IPS-11a (cell line): ENCODE results near the gene LMO3.
"Not testable (repeated sequence)": the region's sequence is repeated elsewhere in the genome, so short reads cannot be mapped to it uniquely, and the experiment has no call there.

Source experiments
- H3K4me3 ChIP-seq: one replicate; pipeline ENCODE4 v1.5.1; 2013; ENCODE audit warnings: low read depth, low read length, control low read depth

Gene LMO3

DNA sequence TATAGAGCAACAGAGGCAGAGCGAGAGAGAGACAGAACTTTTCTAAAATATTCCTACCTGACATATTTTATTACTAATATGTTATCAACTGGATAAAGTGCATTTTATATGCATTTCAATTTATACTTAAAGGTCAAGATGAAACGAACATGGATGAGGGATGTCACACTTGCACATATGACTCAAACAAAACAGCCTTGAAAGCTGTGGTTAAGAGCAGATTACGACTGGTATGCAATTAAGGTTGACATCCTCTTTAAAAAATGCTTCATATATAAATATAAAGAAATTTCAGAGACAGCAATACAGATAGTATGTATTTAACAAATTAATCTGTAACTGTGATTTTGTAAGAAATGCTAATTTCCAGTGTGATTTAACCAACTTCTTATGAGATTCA is 52.5 kb downstream of the LMO3 start:
- H3K4me3 ChIP-seq = no peak overlapping the region

- H3K4me3 ChIP-seq = no peak overlapping the region
Measured at GRCh38 chr12:16552301-16552700, 53.7 kb downstream of the LMO3 start.

GRCh38 chr12:16545836-16546235 is 60.1 kb downstream of the LMO3 start:
- H3K4me3 ChIP-seq = no peak overlapping the region

GRCh38 chr12:16542586-16542985 is 63.4 kb downstream of the LMO3 start:
- no peak overlapping the region for H3K4me3 ChIP-seq

DNA sequence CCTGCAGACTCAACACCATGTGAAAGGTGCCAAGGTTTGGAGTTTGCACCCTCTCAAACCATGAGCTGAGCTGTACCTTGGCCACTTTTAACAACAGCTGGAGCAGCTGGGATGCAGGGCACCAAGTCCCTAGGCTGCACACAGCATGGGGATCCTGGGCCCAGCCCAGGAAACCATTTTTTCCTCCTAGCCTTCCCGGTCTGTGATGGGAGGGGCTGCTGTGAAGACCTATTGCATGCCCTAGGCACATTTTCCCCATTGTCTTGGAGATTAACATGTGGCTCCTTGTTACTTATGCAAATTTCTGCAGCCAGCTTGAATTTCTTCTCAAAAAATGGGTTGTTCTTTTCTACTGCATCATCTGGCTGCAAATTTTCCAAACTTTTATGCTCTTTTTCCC is 68.3 kb downstream of the LMO3 start:
- H3K4me3 ChIP-seq = not testable (repeated sequence)

GRCh38 chr12:16531621-16532020 is 74.3 kb downstream of the LMO3 start:
- H3K4me3 ChIP-seq = no peak overlapping the region

DNA sequence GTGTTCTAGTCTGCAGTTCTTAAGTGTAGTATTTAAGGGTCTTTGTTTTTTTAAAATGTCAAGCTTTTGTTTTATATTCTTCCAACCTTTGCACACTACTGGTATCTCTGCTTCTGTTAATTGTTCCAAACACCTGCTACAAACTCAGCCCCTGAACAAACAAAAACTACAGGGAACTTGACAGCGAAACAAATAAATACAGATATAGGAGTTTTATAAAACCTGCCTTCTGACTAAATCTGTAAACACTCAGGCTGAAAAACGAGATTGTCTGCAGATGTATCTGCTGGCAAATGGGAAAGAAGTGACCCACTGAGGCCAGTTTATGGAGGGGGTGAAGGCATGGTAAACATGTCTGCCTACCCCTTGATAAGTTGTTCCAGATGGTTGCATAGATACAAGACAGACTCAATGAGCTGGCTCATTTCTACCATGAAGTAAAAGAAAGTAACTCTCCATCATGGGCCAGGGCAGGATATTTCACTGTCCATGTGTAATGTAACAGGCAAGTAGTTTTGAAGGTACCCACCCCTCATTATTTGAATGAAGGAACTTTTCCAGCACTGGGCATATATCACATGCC is 75.6 kb downstream of the LMO3 start:
- H3K4me3 ChIP-seq = no peak overlapping the region

- no peak overlapping the region for H3K4me3 ChIP-seq
Measured at GRCh38 chr12:16526693-16527092, 79.3 kb downstream of the LMO3 start.

- H3K4me3 ChIP-seq = no peak overlapping the region
Measured at GRCh38 chr12:16524378-16524777, 81.6 kb downstream of the LMO3 start.

- no peak overlapping the region for H3K4me3 ChIP-seq
Measured at GRCh38 chr12:16523951-16524331, 82.0 kb downstream of the LMO3 start.

- no peak overlapping the region for H3K4me3 ChIP-seq
Measured at GRCh38 chr12:16523284-16523950, 82.5 kb downstream of the LMO3 start.

GRCh38 chr12:16520328-16520727 is 85.6 kb downstream of the LMO3 start:
- H3K4me3 ChIP-seq = no peak overlapping the region

GRCh38 chr12:16515666-16516065 is 90.3 kb downstream of the LMO3 start:
- no peak overlapping the region for H3K4me3 ChIP-seq

GRCh38 chr12:16513231-16513630 is 92.7 kb downstream of the LMO3 start:
- H3K4me3 ChIP-seq = no peak overlapping the region

- H3K4me3 ChIP-seq = no peak overlapping the region
Measured at GRCh38 chr12:16509411-16509810, 96.6 kb downstream of the LMO3 start.

GRCh38 chr12:16506394-16506793 is 99.6 kb downstream of the LMO3 start:
- H3K4me3 ChIP-seq = no peak overlapping the region

- H3K4me3 ChIP-seq = no peak overlapping the region
Measured at GRCh38 chr12:16504200-16504599, 101.8 kb downstream of the LMO3 start.

DNA sequence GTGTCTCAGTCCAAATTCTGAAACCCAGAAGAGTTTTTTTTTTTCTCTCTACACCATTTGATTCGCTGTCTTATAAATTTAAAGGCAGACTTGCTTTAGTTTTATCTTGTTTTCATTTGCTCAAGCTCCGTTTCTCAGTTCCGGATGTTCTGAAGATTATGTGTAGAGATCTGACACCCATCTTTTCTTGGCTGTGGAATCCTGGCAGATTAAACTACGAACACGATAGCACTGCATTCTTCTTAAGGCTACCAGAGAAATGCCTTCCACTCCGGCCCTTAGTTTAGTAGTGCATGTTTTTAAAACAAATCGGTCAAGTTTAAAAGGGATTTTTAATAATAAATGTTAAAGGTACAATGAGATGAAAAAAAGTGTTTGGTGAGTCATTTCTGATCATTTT is 106.4 kb downstream of the LMO3 start:
- H3K4me3 ChIP-seq = no peak overlapping the region
